ENCODE data around the gene SYTL1. TPM values are rescaled to one million over a fixed set of nuclear protein-coding genes. Genes with fewer than 3 reads are reported as not detected.

The SYTL1 gene
- total and polyA plus RNA-seq, 9 of the 15 experiments (the other 6 are each of a cell fraction or from before 2014, with no cell fraction given): 0.04 to 9.3 (median 1.7) TPM

DNA sequence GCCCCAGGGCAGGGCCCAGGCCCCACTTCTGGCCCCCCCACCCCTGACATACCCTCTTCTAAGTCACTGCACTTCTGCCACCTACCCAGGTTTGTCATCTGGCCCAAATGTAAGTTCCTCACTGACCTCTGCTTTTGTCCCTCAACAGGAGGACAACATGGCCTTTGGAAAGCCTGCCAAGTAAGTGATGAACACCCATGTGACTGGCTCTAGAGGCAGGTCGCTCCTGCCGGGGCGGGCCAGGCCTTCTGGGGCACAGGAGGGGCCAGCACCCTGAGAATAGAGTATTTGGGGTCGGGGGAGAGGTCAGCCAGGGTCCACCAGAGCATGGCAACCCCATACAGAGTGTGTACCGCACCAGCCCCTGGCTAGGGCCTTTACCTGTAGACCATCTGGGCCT, 9.9 kb upstream of the SYTL1 start:
- Histone ChIP-seq H4K20me1 (replicated peaks; ENCODE audit: control insufficient read depth, insufficient read depth, low read length) (peaks cover 16% of the 10 kb centered on the region), H3K4me1 (replicated peaks in 1 of 2; ENCODE audit: control insufficient read depth in 2 of 2, insufficient read depth in 2 of 2, low read length in 2 of 2) (peaks cover 0 to 12% of the 10 kb centered on the region in 2 experiments; a peak in 2 of 5 replicates), H3K79me2 (ENCODE audit: control insufficient read depth, insufficient read depth, low read length) (peaks cover 28% of the 10 kb centered on the region), H3K9ac (ENCODE audit: insufficient read depth in 1 of 2, low read depth in 2 of 2, low read length in 2 of 2) (peak overlapping the region in 1 of 2 experiments; percentile 61; a peak in 1 of 4 replicates), H3K9me3 (replicated peaks; ENCODE audit: control insufficient read depth, insufficient read depth, low read depth, low read length) (no peaks in the 10 kb centered on the region), H3K27me3 (ENCODE audit: control insufficient read depth in 2 of 2, insufficient read depth in 2 of 2, low read length in 2 of 2) (no peaks in the 10 kb centered on the region), H3K4me2 (ENCODE audit: insufficient read depth, low read length) (no peak overlapping the region), H3K27ac (ENCODE audit: extremely low read depth, low read depth, low read length) (no peak overlapping the region), H3K36me3 (ENCODE audit: control insufficient read depth, insufficient read depth, low read length) (peaks cover 89% of the 10 kb centered on the region), H3K4me3 (no peak overlapping the region), H3K9me1 (ENCODE audit: control insufficient read depth, insufficient read depth, low read length) (no peaks in the 10 kb centered on the region), H2AFZ (ENCODE audit: low read depth, low read length) (no peak overlapping the region)
- ChIA-PET CTCF (ENCODE audit: low intra/inter-chr PET ratio) (interaction anchor here (0.7 to 1.9 kb wide), 5 partner anchors 35 to 275 kb away, joined by 3 to 7 read pairs (median 4); partner anchors contain the start of gene MAP3K6), POLR2A (interaction anchor here (0.5 to 2.5 kb wide), 11 partner anchors 8 to 570 kb away, joined by 3 to 23 read pairs (median 4); partner anchors contain the start of genes MAP3K6 and TMEM222)
- TF ChIP-seq, protein P1, sequence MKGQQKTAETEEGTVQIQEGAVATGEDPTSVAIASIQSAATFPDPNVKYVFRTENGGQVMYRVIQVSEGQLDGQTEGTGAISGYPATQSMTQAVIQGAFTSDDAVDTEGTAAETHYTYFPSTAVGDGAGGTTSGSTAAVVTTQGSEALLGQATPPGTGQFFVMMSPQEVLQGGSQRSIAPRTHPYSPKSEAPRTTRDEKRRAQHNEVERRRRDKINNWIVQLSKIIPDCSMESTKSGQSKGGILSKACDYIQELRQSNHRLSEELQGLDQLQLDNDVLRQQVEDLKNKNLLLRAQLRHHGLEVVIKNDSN (CRISPR knock-in tag; IDR thresholded peaks at IDR 0.05): 0 out of 2 replicates have a peak, but pooled peaks have one; percentile 27
- TF ChIP-seq MED1 (CRISPR knock-in tag; IDR thresholded peaks at IDR 0.05; ENCODE audit: borderline replicate concordance): no peak
- BruUV-seq (replicated peaks): no TSS peak
- in situ Hi-C loops (cut with MboI): no loop called here
- FAIRE-seq (no peak), DNase-seq (ENCODE audit: extremely low read depth in 1 of 4, low spot score in 3 of 4) (no peak), ATAC-seq (no peak)
- whole genome bisulfite sequencing (ENCODE audit: insufficient coverage, low coverage, missing lambda C conversion rate): 97% methylated on average over 5 of the region's 5 CpGs
- intact Hi-C loops (cut with micrococcal nuclease): loop anchor here (1.0 to 2.0 kb wide), 2 partner anchors 40 to 63 kb away; no protein-coding TSS in a partner anchor

Measured in K562 (cell line).